Measurements from ENCODE around the gene TMTC1.

TMTC1 gene

DNA sequence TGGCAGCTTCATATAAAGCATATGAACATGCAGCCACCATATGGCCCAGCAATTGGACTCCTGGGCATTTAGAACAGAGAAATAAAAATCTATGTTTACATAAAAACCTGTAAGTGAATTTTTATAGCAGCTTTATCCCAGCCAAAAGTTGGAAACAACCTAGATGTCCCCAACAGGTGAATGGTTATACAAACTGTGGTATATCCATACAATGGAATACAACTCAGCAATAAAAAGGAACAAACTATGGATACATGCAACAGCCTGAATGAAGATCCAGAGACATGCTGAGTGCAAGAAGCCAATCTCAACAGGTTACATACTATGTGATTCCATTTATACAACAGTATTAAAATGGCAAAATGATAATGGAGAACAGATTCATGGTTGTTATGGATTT is 3.7 kb downstream of the TMTC1 start:
- no peak for DNase-seq (ENCODE audit: low read depth)

DNA sequence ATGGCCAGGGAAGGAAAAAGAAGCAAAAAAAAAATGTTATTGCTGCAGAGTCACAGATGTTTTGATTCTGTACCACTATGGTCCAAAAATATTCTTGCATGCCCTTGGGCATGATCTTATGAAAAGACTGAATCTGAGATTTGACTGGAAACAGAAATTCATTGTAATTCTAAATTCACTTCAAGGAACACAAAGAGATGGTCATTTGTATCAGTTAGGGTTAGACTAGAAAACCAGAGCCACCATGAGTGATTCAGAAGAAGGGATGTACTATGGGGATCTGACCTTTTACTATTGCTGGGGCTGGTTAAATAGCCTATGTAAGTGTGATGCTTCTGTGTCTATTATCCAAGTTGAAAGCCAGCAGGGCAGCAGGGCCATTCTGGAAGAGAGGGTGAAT is 5.2 kb downstream of the TMTC1 start:
- DNase-seq (ENCODE audit: low read depth): no peak

DNA sequence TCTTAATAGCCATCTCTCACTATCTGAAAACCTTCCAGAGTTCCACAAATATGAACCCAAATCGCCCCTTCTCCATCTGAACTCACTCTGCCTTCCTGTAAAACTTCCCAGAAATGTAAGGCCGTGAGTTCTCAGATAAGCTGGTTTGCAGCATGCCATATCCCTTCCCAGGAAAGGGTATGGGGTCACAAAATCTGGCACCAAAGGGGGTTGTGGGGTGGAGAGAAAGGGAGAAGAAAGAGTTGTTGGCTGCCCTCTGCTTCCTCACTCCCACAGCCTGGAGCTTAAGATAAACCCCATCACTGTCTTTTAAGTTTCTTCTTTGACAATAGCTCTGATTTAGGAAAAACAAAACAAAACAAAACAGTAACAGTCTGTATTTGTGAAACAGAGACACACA is 10.7 kb downstream of the TMTC1 start:
- DNase-seq (ENCODE audit: low read depth): no peak

DNA sequence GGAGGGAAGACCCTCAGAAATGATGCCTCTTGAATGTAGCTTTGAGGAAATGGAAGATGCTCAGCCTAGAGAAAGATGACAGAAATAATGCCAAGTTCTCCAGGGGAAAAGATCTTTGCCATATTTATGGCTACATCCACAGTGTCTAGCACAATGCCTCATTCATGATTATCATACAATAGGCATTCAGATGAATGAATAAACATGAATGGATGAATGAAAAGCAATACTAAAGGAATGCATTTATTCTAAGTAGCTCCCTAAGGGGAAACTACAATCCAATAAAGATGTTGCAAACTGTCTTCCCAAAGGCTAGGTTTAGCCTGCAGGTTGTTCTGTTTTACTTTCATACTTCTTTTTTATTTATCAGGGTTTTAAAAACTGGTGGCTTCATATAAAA is 12.0 kb downstream of the TMTC1 start:
- no peak for DNase-seq (ENCODE audit: low read depth)

DNA sequence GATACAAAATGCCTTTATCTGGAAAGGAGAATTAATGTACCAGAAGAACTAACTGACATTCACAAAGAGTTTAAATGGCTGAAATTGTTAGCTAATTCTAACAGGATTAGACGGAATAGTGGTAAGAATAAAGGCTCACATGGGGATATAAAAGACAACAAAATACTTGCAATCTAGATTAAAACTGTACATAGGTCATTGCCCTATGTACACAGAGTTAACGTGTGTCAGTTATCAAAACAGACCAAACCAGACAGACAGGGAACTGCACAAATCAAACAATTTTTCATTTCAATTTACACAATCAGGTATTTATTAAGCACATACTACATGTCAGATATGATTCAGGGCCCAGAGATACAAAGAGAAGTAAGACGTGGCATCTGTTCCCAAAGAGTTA is 12.6 kb downstream of the TMTC1 start:
- DNase-seq (ENCODE audit: low read depth): no peak

DNA sequence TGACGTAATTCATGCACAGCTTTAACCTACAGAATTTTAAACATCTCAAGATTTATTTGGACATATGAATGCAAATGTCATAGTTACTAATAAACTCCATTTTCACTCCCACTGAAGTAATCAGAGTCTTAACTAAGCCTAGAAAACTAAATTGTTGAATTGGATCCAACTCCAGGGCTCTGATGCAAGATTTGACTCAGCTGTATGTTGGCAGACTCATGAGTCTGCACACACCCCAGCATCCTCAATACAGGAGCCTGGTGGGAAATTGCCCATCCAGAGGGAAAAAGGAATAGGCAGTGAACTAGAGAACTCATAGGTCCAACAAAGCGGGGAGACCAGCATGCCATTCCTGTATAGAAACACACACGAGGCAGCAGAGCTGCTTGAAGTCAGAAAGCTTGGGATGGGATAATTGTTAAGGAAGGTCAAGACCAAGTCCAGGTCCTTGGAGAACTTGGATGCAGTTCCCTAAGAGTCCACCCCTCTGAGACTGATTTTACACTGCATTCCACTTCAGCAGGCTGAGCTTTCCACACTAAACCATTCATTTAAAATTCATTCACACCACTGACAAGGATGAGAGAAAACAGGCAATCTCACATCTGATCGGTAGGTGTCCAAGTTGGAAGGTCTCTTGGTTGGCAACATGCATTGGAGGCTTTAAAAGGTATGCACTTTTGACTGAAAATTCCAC is 14.4 kb downstream of the TMTC1 start:
- no peak for DNase-seq (ENCODE audit: low read depth)

DNA sequence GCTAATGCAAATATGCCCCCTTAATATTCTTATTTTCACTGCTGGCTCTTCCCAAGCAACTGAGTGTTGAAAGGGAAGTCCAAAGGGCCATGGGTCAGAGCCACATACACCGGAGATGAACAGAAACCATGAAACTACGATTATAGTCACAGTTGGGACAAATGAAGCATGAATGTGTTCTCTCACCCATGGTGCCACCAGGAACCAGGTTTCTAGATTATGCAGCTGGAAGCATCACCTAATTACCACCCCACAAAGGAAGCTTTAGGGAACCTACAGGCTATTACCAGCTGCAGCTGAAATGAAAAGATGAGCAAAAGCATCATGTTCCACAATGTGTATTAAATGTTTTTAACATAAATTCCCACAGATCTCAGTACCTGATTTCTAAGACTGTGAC is 15.4 kb downstream of the TMTC1 start:
- DNase-seq (ENCODE audit: low read depth): no peak

DNA sequence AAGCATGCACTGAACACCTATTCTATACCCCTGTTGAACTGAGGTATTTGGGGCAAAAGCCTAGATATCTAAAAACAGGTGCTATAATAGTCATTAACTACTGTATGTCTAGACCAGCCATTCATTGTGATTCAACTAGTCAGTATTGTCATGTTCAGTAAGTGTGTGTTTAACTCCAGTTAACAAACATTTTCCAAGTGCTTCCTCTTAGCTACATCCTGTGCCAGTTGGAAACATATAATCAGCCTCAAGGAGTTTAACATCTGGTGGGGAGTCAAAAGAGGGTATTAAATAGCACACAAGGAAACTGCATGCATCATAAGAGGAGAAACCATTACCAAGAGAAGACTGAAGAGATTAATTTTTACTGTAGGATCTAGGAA is 20.4 kb downstream of the TMTC1 start:
- no peak for DNase-seq (ENCODE audit: low read depth)

DNA sequence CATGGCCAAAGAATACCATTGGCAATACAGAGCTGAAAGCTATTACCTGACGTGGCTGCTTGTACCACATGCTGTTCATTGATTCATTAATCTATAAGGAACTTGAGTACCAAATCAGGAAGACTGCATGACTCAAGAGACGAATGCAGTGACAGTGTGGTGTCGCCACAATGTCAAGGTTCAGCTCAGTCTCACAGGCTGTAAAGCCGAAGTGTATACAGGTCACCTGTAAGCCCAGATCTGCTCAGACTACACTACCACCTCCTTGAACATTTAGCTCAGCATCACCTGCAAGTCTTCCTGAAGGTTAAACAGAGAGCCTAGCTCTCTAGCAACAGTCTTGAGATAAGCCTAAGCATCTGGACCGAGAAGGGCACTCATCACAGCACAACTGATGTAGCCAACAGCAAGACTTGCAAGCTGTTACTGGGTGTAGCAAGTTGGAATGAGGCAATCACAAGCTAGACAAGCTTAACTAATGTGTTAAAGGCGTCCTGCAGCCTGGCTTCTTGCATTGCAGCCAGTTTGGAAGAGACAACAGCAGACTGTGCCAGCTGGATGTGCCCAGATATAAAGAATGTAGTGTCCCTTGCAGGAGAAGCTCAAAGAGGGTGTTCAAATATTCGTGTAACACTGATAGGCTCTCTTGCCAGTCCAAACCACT is 21.0 kb downstream of the TMTC1 start:
- DNase-seq (ENCODE audit: low read depth): no peak

DNA sequence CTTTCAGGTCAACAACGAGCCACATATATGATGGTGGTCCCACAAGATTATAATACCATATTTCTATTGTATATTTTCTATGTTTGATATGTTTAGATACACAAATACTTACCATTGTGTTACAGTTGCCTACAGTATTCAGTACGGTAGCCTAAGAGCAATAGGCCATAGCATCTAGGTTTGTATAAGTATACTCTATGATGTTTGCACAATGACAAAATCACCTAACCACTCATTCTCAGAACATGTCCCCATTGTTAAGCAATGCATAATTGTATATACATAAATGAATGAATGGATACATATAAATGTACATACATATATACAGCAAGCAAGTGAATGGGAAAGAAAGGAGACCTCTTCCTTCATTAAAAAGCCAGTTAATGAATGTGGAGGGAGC is 23.8 kb downstream of the TMTC1 start:
- DNase-seq (ENCODE audit: low read depth): no peak

DNA sequence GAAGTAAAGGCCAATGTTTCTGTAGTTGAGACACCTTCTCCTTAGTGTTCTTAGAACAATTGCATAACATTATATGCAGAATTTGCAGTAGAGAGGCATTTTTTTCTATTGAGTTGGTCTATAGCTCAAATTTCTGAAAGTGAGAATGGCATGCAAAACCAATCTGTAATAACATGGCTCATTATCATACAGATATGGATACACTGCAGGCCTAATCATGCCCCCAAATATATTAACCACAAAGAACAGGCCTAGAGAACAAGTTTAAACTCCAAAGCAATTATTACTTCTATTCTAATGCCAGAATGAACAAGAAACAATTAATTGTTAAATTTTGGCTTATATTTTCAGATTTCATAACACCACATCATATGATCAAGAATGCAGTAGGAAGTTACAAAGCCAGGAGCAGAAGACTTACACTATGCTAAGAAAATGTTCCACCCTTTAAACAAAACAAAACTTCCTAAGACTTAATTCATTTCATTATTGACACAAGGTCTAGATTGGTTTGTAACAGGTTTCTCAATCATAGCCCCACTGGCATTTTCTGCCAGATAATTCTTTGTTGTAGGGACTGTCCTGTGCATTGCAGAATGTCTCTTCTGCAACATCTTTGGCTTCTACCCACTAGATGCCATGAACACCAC is 26.9 kb downstream of the TMTC1 start:
- DNase-seq (ENCODE audit: low read depth): no peak

DNA sequence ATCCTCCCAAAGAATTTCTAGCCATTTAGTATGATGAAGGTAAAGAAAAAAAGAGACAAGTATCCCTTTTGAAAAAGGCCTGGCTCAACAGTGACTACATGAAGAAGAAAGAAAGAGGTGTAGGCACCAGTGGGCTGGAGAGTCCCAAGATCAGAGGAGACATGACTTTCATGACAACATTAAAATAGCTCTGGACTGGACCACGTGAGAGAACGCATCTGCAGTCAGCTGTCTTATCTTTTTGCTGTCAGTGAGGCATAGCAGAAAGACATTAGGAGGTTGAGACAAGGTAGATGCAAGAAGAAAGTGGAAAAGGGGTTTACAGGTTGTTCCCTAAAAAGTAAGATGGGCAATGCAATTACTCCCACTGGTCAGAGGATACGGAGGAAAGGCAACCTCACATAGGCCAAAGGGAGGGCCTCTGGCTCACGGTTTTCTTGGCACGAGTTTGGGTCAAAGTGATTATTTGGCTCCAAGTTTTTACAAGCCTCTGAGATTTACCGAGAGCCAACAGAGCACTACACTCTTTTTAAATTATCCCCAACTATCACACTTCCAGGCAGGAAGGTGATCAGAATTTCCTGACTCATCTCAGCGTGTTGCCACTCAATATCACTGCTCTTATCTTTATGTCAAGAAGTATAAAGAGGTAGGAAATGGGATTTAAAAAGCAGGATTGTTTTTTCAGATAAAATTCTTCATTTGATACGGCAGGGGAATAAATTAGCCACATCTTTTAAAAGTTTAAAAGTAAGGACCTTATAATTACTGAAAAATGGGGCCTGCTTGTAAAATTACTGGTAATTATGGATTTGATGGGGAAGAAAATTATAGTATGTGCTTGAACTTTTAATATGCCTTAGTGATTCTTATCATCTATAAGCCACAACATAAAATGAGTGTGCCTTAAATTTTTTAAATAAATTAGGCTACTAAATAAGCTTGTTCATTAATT is 29.2 kb downstream of the TMTC1 start:
- no peak for DNase-seq (ENCODE audit: low read depth)

DNA sequence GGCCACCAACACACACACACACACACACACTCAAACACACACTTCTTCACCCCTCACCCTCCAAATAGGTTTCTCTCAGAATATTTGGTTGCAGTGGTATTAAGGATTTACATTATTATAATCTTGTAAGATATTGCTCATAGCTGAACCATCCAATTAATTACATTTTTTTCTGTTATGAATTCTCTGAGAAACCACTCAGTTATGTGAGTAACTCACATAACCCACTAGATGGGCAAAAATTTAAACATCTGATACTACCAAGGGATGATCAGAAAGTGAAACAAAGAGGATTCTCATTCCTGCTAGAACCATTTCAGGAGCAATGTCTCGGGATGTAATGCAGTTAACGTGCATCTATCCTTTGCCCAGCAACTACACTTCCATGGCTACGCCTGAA is 31.6 kb downstream of the TMTC1 start:
- DNase-seq (ENCODE audit: low read depth): no peak

DNA sequence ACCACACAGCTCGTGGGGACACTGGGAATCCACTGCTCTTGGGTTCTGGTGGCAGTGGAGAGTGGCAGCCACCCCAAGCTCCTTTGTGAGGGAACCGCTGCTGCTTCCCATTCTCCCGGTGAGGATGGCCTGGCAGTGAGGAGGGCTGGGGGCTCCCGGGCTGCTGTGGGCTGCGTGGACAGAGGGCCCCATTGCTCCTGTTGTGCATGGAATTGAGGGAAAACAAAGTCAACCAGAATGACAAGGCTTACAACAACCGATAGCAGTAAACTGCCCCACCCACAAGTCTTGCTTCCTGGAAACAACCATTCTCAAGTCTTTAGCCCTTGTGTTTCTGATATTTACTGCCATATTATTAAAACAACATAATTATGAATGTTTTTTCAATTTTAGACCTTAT is 32.1 kb downstream of the TMTC1 start:
- DNase-seq (ENCODE audit: low read depth): no peak

DNA sequence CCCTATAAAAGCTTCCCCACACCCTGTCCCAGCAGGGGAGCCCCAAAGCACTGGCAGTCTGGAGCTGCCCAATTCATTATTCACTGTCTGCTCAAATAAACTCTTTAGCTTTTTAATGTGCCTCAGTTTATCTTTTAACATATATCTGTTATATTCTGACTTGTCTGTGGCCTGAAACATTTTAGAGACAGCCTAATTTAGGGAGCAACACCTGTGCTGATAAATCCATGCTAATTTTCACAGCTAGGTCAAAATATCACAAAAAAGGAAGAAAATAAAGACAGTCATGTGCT is 32.9 kb downstream of the TMTC1 start:
- DNase-seq (ENCODE audit: low read depth): no peak

DNA sequence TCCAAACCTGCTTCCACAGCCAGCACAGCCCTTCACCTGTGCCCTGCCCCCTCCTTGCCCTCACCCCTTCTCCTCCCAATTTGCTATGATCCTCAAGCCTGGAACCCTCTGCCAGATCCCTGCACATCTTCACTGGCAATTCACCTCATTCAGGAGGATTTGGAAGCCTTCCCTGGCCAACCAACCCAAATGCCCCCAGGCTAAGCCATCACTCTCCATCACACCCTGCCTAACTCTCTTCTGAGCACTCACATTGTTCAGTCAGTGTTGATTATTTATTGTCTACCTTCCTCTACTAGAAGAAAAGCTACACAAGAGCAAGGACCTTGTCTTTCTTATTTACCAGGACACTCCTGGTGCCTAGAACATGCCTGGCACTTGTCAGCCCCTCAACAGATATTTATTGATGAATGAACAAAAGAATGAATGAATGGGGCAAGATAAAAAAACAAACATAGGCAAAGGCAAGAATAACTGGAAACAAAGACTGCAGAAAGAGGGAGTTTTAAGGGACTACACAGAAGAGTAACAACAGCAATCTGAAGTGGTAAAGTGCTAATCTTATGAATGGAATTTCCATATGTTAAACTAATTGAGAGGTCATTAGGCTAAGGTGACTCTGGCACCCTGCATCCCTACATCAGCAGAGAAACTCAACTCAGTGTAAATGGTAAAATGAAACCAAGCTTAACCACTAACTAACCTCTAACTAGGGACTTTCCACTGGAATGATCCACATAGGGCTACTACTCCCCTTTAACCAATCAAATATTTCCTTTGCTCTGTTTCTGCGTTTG is 33.4 kb downstream of the TMTC1 start:
- no peak for DNase-seq (ENCODE audit: low read depth)

DNA sequence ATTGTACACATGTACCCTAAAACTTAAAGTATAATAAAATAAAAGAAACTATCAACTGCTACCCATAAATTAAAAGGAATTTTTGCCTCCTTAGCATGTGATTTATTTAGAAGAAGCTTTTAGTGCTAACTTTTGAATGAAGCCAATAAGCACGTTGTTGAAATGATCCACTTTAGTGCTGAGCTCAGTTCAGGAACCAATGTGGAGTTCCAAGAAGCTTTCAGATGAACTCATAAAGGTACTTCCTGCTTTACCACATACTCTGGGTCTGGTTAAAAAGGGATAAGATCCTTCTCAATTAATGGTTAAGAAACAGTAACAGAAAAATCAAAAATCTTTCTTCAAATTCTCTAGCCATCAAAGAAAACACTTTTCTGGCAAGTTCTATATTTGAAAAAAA is 39.4 kb downstream of the TMTC1 start:
- no peak for DNase-seq (ENCODE audit: low read depth)

DNA sequence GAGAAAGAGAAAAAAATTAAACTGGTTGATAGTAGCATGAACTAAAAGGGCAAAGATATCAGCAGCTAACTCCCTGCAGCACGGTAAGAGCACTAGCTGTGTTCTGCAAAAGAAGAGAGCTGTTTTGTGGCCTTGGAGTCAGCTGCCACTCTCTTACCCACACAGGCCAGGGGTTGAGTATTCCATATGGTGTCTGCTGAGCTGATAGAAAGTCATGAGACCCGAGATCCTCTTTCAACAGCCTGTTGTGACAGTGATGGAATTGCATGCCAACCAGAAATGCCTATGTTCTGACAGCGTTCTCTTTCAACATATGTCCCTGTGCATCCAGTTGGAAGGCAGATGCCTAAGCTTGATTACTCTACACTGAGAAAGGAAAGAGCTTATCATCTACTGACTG is 39.9 kb downstream of the TMTC1 start:
- no peak for DNase-seq (ENCODE audit: low read depth)

DNA sequence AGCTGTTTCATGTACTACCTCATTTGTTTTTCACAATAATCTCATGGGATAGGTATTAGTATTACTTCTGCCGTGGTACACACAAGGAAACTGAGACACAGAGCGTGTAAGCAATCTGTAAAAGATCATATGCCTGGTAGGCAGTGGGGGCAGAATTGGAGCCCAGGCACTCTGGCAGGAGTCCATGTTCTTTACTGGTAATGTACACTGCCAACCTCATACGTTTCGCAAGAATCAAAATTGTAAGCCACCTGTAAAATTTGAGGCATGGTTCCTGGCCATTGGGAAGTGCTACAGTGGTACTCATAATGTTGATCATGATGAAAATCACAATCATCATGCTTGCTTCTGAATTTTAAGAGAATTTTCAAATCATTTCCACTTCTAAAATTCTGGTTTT is 40.7 kb downstream of the TMTC1 start:
- DNase-seq (ENCODE audit: low read depth): no peak

DNA sequence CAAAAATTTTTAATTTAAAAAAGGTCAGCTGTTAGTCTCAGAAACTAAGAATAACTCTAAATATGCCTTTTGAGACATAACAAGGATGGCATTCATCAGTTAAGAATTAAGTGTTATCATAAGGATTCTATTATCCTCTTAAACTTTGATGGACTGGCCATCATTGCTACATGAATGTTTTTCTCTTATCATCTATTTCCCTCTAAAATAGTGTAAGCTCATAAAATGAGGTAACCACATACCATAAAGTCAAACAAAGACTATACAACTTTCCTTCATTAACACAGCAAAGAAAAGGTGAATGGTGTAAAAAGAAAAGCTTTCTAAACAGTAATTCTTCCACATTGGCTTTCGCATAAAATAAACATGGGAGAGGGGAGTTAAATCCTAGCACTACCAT is 41.1 kb downstream of the TMTC1 start:
- no peak for DNase-seq (ENCODE audit: low read depth)

DNA sequence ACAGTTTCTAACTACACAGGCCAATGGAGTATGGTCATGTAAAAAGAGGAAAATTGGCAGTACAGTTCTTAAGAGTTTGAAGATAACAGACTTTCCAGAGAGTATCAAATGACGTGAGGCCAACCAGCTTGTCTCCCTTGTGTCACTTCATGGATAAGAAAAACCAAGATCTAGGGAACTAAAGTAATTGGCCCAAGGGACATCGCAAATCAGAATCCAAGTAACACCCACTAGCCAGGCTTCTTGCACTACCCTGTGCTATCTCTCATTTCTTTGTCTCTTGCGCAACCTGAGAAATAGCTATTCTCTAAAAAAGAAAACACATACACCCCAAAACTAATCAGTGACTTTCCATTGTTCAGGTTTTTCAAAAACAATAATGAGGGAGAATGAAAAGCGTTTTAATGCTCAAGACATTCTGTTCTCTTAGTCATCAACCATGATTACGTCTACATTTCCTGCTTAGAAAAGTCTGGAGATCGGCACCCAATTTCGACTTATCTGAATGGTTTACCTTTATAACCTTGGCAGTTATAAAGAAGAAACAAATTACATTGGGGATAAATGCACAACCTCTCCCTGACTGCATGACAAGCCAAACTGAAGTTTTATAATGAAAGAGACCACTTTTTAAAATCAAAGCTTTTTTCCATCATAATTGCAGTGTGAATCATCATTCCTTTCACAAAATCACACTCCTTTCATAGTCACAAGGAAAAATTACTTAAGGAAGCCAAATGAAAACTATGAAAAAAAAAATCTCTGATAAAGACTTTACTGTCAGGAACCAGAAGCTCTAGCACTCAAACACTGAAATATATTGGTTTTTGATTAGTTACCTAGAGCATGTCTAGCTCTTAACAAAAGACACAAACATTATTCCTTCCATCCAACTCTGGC is 42.1 kb downstream of the TMTC1 start:
- no peak for DNase-seq (ENCODE audit: low read depth)
